Progenitor cell of endocrine pancreas (in vitro differentiated cells): ENCODE data around the gene PNPLA1. TPM values are rescaled to one million over a fixed set of nuclear protein-coding genes. Genes with fewer than 3 reads are reported as not detected.

ENCODE experiments used
- DNase-seq: peaks from one replicate; pipeline ENCODE4 v3.0.0; 2021; ENCODE audit warnings: low spot score; ENCODE audit not compliant: unreplicated experiment
- H3K27ac Mint-ChIP-seq: 2 replicates; pipeline ENCODE4 v1.8.0; 2021; ENCODE audit warnings: mild to moderate bottlenecking, moderate library complexity, mixed read lengths
- H3K27me3 Mint-ChIP-seq: 2 replicates; pipeline ENCODE4 v1.8.0; 2021; ENCODE audit warnings: mixed read lengths
- H3K36me3 Mint-ChIP-seq: 2 replicates; pipeline ENCODE4 v1.8.0; 2022; ENCODE audit warnings: mixed read lengths; ENCODE audit not compliant: insufficient read depth
- H3K4me1 Mint-ChIP-seq: 2 replicates; pipeline ENCODE4 v1.8.0; 2021; ENCODE audit warnings: low read depth, mixed read lengths
- H3K4me3 Mint-ChIP-seq: 2 replicates; pipeline ENCODE4 v1.8.0; 2021; ENCODE audit warnings: low read depth, mild to moderate bottlenecking, moderate library complexity, mixed read lengths
- H3K9me3 Mint-ChIP-seq: 2 replicates; pipeline ENCODE4 v1.8.0; 2021; ENCODE audit warnings: low read depth, mixed read lengths
- total RNA-seq: library from RNA; stranded (reverse); gene quantifications from 2 replicates; pipeline ENCODE4 v1.2.1, GENCODE V29; 2021
- TF ChIP-seq, protein P1 (sequence below): fragments of 200-600 bp; sonication (generic); IDR thresholded peaks from one replicate; pipeline ENCODE4 v1.5.0; 2021; ENCODE audit warnings: antibody characterized with exemption, mild to moderate bottlenecking; ENCODE audit not compliant: unreplicated experiment

Gene PNPLA1
- total RNA-seq, 1 donor from 2014 or later, result not detected

DNA sequence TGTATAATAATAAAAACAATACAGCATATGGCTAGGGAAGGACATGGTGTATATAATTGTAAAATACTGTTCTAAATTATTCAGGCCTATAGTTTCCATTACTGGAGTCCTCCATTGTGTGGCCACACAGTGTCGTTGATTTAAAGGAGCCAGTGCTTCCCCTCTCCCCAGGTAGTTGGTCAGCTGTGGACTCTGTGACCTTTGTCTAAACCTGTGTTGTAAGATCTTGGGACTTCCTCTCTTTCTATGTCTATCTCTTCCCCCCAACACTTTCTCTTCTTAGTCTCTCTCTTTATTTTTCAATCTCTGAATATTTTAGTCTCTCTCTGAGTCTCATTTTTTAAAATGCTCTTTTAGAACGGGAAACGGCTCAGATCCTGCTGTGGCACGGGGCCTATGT lies 37.7 kb upstream of the PNPLA1 start:
- Mint-ChIP-seq H3K36me3 (peaks cover 22% of the 10 kb centered on the region), H3K27ac (no peak overlapping the region), H3K27me3 (no peaks in the 10 kb centered on the region), H3K9me3 (no peaks in the 10 kb centered on the region), H3K4me1 (peaks cover 8% of the 10 kb centered on the region), H3K4me3 (no peak overlapping the region)
- TF ChIP-seq, protein P1, sequence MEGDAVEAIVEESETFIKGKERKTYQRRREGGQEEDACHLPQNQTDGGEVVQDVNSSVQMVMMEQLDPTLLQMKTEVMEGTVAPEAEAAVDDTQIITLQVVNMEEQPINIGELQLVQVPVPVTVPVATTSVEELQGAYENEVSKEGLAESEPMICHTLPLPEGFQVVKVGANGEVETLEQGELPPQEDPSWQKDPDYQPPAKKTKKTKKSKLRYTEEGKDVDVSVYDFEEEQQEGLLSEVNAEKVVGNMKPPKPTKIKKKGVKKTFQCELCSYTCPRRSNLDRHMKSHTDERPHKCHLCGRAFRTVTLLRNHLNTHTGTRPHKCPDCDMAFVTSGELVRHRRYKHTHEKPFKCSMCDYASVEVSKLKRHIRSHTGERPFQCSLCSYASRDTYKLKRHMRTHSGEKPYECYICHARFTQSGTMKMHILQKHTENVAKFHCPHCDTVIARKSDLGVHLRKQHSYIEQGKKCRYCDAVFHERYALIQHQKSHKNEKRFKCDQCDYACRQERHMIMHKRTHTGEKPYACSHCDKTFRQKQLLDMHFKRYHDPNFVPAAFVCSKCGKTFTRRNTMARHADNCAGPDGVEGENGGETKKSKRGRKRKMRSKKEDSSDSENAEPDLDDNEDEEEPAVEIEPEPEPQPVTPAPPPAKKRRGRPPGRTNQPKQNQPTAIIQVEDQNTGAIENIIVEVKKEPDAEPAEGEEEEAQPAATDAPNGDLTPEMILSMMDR, result no peak
- no peak for DNase-seq

DNA sequence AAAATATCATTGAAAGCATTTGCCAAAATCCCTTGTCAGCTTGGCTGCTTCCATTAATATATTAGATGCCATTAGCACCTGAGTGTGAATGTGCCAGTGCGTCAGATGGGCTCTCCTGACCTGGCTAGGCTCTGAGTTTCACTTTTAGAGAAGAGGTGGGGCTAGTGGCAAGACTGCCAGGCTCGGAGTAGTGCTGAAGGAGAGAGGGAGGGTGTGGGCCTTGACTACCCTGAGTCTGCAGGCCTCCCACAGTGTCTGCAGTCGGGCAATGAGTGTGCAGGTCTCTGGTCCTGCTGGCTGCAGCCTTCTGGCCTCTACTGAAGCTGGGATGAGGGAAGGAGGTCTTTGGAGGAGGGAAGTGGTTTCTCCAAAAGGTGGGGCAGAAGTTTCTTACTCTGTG lies 34.6 kb upstream of the PNPLA1 start:
- H3K27me3 Mint-ChIP-seq, result no peaks in the 10 kb centered on the region

DNA sequence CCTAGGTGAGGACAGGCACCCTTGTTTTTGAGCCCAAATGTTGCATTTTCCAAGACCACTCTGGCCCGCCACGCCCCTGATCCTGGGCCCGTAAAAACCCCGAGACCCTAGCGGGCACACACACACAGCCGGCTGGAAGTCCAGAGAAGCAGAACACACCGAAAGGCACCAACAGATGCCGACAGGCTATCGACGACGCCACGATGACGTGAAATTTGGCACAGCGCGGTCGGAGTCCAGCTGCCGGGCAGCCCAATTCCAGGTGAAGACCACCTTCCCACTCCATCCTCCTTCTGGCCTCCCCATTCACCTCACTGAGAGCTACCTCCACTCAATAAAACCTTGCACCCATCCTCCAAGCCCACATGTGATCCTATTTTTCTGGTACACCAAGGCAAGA lies 34.0 kb upstream of the PNPLA1 start:
- Mint-ChIP-seq H3K4me1 (peaks cover 4% of the 10 kb centered on the region), H3K36me3 (peaks cover 14% of the 10 kb centered on the region), H3K9me3 (no peaks in the 10 kb centered on the region), H3K27me3 (no peaks in the 10 kb centered on the region), H3K4me3 (no peak overlapping the region), H3K27ac (no peak overlapping the region)
- TF ChIP-seq, protein P1, result no peak
- no peak for DNase-seq

More for the DNA sequence above, 34.6 kb upstream of the PNPLA1 start:
- H3K36me3 Mint-ChIP-seq, result peaks cover 15% of the 10 kb centered on the region
- DNase-seq, result no peak
- H3K27ac Mint-ChIP-seq, result no peak overlapping the region
- TF ChIP-seq, protein P1, result no peak
- H3K4me1 Mint-ChIP-seq, result peaks cover 4% of the 10 kb centered on the region
- H3K4me3 Mint-ChIP-seq, result no peak overlapping the region
- no peaks in the 10 kb centered on the region for H3K9me3 Mint-ChIP-seq

DNA sequence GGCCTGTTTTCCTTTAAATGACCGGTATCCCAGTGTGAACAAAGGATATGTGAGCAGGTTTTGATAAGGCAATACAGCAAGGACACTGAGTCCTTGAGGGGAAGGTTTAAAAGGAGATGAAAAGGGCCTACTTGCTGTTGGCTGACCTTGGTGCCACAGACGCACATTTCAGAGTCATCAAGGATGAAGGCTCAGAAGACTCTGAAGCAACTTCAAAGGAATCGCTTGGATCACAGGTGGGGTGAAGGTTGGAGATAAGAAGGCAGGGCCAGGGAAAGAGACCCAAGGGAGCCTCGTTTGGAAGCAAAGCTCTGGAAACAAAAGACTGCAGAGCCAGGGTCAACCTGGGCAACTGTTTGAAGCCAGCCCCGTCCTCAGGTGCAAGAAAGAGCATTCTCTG lies 30.1 kb upstream of the PNPLA1 start:
- DNase-seq, result no peak
- TF ChIP-seq, protein P1, result no peak
- Mint-ChIP-seq H3K27me3 (peaks cover 4% of the 10 kb centered on the region), H3K4me1 (peaks cover 9% of the 10 kb centered on the region), H3K4me3 (no peak overlapping the region), H3K36me3 (no peaks in the 10 kb centered on the region), H3K27ac (peak overlapping the region; percentile 41), H3K9me3 (no peaks in the 10 kb centered on the region)

DNA sequence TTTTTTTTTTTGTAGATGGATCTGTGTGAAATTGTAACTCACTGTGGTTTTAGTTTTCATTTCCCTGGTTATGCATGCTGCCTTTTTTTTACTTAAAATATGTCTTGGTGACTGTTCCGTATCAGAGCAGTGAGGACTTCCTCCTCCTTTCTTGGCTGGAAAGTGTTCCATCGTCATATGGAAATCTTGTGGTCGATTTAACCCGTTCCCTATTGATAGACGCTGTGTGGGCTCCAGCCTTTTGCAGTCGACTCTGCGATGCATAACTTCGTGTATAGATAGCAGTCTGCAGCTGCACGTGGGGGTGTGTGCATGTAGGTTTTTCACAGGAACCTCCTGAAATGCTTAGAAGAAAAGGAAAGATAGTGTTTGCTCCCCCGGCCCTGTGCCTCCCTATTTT lies 28.1 kb upstream of the PNPLA1 start:
- no peak for DNase-seq
- Mint-ChIP-seq H3K27me3 (peaks cover 4% of the 10 kb centered on the region), H3K9me3 (no peaks in the 10 kb centered on the region), H3K4me3 (no peak overlapping the region), H3K27ac (no peak overlapping the region), H3K36me3 (peaks cover 3% of the 10 kb centered on the region), H3K4me1 (peaks cover 19% of the 10 kb centered on the region)
- TF ChIP-seq, protein P1, result no peak
